Skin of body (tissue), 3 donors: ENCODE measurements around the gene TMEM244. TPM values are rescaled to one million over a fixed set of nuclear protein-coding genes. Genes with fewer than 3 reads are reported as not detected.
"Not testable (repeated sequence)": the region's sequence is repeated elsewhere in the genome, so short reads cannot be mapped to it uniquely, and the experiment has no call there.

Source experiments
- DNase-seq: peaks from one replicate; lab custom pipeline; 2025; lab: John Stamatoyannopoulos, UW
- small RNA-seq: library from RNA; depleted of rRNA; stranded (forward); fragments of <200 nt; gene quantifications from one replicate; pipeline ENCODE3, GENCODE V24; 2014; ENCODE audit warnings: low replicate concordance
- total RNA-seq: library from RNA; depleted of rRNA; stranded (reverse); fragments of >200 nt; gene quantifications from one replicate; pipeline ENCODE4 v1.2.3, GENCODE V29; 2014

Gene TMEM244
- total RNA-seq, 1 donor from 2014 or later, result 4.2 TPM

DNA sequence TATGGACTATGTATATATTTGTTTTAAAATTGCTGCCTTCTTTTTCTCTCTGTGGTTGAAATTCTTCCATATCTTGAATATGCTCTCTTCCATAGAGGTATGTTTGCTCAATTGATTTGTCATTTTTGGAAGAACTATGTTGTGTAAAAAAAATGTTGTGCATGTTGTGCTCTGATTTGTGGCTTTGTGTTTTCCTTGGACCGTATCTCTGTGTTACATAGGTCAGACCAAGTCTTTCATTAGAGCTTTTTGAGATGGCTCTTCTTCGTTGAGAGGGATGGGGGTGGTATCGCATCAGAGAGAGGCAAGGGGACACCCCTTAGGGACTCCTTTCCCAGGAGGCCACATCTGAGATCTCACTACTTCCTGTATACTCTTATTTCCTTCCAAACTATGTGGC, 43.8 kb downstream of the TMEM244 start:
- no peak for DNase-seq

DNA sequence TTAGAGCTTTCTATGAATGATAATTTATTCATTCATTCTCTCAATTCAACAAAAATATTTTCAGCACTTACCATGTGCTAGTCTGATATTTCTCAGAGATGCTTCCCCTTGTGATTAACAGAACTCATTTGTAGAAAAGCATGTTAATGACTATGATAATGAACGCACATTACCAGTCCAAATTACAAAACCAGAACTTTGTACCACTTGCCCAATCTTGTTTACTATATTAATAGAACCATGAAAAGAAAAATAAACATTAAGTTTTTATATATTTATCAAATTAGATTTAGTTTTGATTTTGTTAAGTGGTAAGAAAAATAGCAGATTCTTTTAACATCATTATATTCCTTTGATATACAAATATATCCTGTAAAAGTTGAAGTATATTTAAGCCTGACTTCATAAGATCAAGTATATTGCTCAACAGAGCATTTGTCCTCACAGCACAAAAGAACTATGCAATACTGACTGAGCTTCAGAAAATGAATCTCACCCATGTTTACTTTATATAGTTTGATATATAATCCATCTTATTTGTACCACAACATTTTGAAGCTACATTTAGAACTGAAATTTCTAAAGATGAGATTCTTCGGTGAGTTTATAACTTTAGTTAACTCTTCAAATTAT, 48.9 kb downstream of the TMEM244 start:
- no peak for DNase-seq

GRCh38 chr6:129807141-129807540, 54.0 kb downstream of the TMEM244 start:
- not testable (repeated sequence) for DNase-seq

DNA sequence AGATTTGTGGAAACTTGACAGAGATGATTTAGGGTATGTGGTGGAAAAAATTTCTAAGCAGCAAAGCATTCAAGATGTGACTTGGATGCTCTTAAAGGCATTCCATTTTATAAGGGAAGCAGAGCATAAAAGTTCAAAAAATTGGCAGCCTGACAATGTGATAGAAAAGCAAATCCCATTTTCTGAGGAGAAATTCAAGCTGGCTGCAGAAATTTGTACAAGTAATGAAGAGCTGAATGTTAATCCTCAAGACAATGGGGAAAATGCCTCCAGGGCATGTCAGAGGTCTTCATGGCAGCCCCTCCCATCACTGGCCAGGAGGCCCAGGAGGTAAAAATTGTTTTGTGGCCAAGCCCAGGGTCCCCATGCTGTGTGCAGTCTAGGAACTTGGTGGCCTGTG, 58.2 kb downstream of the TMEM244 start:
- not testable (repeated sequence) for DNase-seq

DNA sequence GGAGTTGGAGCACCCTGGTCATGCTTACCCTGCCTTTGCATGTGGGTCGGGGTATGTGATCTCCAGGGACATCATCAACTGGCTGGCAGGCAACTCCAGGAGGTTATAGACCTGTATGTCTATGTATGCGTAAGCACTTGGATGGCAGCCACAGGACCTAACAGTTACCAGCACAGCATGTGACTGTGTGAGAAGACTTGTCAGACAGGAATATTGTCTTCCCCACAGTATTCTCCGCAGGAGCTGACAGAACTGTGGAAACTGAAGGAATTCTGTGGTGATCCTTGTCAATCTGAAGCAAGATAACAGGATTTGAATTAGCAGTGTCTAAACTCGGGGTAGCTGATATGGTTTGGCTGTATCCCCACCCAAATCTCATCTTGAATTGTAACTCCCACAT, 59.2 kb downstream of the TMEM244 start:
- DNase-seq, result no peak

DNA sequence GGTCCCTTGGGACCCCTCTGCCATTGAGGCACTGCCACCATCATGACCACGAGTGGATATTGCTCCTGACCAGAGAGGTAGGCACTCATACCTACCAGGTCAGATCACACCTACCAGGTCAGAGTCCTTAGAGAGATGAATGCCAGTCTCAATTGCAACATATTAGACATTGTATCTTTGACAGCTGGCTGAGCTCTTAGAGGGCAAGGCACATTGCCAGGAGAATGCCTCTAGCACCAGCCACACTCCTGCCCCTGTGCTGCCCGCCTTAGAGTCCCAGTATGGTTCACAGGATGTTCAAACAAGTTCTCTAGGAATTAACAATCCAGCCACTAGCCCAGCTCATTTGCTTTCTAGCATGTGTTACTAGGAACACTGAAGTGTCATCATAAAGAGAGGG, 65.9 kb downstream of the TMEM244 start:
- DNase-seq, result no peak

GRCh38 chr6:129793447-129793846, 67.7 kb downstream of the TMEM244 start:
- no peak for DNase-seq

GRCh38 chr6:129792049-129792448, 69.1 kb downstream of the TMEM244 start:
- DNase-seq, result no peak

DNA sequence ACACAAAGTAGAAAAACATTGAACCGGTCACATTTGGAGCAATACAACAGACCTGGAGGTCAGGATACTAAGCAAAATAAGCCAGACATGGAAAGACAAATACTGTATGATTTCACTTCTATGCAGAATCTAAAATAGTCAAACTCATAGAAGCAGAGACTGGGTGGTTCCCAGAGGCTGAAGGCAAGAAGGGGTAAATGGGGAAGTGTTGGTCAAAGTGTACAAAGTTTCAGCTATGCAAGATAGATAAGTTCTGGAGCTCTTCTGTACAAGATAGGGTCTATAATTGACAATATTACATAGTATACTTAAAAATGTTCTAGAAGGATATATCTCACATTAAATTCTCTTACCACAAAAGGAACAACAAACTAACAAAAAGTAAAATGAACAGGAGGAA, 70.3 kb downstream of the TMEM244 start:
- no peak for DNase-seq

DNA sequence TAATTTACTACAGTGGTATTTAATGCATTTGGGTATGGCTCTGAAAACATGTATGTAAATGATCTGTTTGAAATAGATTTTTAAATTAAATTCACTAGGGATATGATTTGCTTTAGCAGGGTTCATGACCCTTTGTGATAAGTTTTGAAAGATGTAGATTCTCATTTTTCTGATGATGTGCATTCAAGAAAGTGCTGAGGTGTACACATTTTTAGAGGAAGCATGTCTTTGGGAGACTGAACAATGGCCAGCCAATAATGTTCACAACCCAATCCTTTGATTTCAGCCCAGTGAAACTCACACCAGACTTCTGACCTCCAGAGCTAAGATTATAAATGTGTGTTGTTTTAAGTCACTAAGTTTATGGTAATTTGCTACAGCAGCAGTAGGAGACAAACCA, 71.1 kb downstream of the TMEM244 start:
- no peak for DNase-seq

DNA sequence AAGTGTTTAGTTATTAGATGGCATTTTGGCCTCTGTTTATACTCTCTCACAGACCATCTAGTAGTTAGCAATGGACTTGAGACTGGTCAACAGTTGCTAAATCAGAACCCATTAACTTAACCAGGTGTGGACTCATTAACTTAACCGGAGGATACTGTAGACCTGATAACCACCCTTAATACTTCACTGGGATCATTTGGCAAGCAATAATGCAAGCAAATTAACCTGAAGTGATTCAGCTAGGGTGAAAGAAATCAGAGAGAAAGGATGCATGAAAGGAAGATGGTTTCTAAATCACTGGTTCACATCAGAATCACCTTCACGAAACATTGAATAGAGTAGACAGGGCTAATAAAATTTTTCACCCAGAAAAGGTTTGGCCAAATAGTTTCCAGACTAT, 73.3 kb downstream of the TMEM244 start:
- no peak for DNase-seq

DNA sequence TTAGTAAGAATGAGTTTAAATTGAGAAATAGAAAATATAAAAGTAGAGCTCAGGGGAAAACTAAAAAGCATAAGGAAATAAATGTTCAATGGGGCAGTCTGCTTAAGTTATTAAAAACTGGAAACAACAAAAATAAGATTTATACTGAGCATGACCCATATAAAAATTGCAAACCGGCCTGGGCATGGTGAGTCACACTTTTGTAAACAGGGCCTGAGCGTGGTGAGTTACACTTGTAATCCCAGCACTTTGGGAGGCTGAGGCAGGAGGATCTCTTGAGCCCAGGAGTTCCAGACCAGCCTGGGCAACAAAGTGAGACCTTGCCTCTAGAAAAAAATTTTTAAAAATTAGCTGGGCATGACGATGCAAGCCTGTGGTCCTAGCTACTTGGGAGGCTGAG, 74.6 kb downstream of the TMEM244 start:
- no peak for DNase-seq

DNA sequence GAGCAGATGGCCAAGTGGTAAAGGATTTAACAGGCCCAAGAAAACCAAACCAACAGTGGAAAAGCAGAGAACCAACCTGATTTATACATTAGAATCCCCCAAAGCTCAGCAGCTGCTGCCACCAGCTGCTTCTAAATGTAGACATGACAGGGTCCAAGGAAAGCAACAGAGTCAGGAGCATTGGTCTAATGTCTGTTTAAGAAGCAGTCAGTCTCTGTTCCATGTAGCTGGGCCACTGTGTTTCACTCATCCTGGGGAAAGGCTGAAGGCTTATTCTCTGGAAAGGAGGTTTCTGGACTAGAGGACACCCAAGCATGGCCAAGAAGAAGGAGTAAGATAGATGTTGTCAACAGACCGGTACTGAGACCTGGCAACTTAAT, 75.4 kb downstream of the TMEM244 start:
- no peak for DNase-seq

DNA sequence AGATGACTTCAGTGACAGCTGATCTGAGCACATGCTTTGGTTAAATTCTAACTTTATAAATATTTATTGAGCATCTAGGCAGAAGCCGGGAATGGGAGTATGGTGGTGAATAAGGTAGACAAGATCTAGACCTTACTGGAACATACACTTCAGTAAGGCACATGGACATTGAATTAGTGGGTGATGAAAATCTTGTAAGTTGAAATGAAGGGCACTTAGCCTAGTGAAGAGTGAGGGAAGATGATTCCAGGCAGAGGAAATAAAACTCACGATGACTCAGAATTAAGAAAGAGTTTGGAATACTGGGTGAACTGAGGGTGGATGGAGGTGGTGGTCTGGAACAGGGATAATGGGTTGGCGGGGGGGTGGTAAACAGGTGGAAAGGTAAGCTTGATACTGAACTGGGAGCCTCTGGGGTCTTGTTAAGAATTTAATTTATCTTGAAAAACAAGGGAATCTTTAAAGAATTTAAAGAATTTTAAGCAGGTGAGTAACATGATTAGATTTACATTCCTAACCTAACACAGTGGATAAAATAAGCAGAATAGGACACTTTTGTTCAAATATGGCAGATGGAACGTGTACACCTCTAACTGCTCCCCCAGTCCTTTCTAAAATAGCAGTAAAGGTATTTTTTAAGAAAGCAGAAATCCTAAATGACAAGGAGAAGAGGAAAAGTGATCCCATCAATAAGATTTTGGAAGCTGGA, 75.9 kb downstream of the TMEM244 start:
- DNase-seq, result no peak

Small RNA genes within 50 kb of the gene (small RNA-seq; reads per million reads assigned to genes)
- gene AL451046.2, result not detected

Other genes starting within 250 kb of the TMEM244 start
- 20.2 TPM for gene ARHGAP18, start 151.1 kb downstream of the TMEM244 start, total RNA-seq
- gene L3MBTL3, start 157.3 kb upstream of the TMEM244 start, total RNA-seq, result 10.1 TPM